GM18517 (cell line): ENCODE results near the gene KYNU.
A peak's percentile ranks its signal among the peaks of the same experiment; 100 is the strongest.

ENCODE experiments used
- ATAC-seq: cut with Tn5 transposase; IDR thresholded peaks from one replicate; pipeline ENCODE4 v1.9.1; 2021; ENCODE audit warnings: mild to moderate bottlenecking, moderate library complexity; ENCODE audit not compliant: unreplicated experiment

The KYNU gene

DNA sequence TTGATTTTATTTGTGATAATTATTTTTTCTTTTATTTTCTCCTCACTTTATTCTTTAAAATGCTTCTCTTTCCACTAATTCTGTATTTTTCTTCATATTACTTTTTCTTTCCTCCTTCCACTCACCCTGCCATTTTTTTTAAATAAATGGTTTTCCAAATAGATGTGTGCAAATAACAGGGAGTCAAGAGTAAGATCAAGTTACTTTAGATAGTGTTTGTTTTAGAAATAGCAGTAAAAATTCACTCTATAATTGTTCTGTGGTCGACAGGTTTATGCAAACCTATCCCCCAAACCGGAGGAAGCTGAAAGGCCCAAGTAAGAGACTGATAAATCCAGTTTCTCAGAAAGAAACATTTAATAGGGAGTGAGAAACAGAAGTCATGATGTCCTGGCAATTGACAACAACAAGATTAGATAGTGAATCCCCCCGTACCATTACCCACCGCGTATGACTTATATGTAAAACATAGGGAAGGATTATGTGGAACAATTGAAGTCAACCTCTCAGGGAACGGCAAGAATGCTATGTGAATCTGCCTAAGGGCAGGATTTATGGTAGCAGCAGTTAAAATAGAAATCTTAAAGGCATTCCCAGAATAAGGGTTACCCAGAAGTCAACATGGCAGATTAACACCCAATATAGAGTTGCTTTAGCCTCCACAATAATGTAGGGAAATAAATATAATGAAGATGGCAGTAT is 75.5 kb downstream of the KYNU start:
- no peak for ATAC-seq

DNA sequence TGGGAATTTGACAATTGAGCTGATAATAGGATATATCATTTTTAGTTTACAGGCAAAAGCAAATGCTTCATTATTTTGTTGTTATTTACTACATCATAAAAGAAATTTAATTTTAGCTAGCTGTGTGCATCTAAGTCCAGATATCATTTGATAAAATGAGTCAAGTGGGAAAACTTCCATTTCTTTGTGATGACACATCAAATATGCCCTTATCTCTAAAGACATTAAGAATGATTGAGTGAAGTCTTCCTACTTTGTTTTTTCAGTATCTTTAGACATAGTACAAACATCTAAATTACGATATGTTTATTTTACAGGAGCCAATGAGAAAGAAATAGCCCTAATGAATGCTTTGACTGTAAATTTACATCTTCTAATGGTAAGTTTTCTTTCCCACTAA is 77.0 kb downstream of the KYNU start:
- ATAC-seq = no peak

DNA sequence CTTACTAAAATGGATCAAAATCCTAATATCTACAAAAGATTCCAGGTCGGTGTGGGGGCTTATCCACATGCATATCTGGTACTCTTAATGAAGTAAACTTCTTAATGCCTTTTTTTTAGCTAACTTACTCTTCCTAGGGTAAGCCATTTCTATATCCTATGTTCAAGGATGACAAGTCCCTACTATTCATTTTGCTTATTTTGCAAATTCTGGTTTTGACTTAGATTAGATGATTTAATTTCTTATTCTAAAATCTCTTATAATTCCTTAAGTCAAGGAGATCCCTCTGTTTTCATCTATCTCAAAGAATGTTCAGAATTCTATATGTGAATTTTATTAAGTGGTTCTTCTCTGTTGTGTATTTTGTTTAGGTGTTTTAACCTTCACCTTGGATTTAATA is 79.7 kb downstream of the KYNU start:
- ATAC-seq = no peak

DNA sequence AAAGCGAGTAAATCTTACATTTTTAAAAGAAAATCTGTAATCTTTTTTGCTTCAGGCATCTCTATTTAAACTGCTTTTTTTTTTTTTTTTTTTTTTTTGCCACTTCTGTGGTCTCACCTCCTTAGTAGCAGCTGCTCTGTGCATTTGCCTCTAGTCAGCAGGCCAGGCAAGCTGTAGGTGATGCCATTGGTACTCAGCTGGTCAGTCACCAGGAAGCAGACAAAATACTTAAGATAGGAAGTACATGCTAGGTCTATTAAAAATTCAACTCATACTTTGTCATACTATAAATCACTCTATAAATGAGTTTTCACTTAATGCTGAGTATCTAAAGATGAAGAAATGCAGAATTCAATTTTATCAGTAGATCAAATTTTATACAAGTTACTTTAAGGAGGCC is 83.7 kb downstream of the KYNU start:
- no peak for ATAC-seq

DNA sequence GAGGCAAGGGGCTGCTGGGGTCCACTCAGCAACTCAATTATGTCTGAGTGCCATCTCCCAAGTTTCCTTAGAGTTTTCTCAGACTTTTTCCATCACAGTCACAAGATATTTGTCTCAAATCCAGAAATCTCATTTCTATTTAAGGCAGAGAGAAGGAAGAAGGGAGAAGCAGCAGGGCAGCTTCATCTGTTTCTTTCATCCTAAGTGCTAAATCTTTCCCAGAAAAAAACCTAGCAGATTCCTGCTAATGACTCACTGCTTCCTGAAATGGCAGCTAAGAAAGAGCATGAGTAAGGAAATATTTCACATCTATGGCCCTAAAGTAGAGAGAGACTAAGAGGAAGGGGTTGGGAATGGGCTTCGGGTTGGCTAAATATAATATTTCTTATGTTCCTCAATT is 88.0 kb downstream of the KYNU start:
- ATAC-seq = no peak

DNA sequence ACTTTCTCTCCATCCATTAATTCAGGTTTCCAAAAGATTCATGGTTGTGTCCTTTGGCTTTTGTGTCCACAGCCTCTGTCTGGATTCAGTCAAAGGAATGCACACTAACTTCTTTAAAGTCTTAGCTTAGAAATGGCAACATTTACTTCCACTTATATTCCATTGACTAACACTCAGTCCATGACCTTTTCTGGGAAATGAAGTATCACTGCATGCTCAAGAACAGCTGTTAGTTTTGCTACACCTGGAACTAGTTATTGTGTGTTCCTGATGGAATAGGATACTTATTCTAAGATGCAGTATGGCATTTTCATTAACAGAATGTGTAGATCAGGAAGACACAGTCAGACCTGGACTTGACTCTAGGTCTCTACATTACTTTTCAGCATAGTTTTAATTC is 88.8 kb downstream of the KYNU start:
- ATAC-seq = no peak

DNA sequence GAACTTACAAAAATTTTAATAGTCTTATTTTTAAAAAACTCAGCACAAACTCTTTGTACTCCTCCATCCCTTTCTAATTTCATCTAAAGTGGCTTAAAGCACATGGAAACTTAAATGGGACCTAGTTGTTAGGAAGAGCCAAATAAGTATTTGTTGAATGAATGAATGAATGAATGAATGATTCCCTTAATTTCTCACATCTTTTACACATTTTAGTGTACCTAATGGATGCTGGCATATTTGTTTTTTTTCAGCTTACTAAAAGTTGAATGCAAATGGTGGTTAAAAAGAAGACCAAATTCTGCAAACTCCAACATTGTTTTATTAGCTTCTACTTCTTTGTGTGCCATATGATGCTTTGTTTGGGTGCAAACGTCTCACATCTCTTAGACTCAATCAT is 89.6 kb downstream of the KYNU start:
- ATAC-seq = no peak

DNA sequence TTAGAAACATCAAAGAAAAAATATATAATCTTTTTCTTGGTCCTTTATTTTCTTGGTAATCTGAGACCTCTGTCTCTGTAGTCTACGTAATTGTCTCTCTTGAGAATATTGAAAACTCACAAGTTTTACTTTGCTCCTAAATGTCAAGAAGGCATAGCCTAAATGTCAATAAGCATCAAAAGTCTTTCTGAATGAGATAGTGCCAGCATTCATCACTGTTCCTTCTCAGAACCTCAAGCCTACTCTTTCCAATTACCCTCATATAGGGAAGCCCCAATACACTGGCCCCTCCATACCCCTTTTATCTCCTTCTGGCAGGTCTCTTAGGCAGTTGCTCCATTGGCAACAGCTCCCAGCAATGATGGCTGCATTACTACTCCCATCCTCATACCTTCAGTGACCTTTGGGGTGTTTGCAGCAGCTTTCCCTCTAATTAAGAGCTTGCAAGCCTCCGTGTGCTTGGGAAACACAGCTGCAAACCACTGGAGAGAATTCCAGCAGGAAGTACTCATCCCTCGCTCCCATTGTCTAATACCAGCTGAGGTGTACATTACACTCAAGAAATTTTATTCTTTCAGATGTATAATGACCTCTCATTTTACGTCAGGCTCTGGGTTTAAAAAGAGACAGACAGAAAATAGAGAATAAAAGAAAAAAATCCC is 95.8 kb downstream of the KYNU start:
- ATAC-seq = no peak

DNA sequence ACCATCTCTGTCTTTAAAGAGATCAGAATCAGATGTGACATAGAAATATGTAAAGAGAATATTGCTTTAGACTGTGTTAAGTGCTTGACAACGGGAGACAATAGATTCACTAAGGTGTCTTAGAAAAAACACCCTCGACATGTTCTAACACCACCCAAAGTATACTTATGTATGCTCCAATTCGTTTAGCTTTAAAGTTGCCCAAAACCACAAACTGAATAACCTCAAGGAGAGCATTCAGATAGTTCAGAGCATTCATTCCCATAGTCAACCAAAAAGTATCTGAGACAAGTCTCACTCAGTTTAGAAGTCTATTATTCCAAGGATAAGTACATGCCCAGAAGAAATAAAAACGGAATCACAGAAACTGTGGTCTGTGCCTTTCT is 96.4 kb downstream of the KYNU start:
- no peak for ATAC-seq

DNA sequence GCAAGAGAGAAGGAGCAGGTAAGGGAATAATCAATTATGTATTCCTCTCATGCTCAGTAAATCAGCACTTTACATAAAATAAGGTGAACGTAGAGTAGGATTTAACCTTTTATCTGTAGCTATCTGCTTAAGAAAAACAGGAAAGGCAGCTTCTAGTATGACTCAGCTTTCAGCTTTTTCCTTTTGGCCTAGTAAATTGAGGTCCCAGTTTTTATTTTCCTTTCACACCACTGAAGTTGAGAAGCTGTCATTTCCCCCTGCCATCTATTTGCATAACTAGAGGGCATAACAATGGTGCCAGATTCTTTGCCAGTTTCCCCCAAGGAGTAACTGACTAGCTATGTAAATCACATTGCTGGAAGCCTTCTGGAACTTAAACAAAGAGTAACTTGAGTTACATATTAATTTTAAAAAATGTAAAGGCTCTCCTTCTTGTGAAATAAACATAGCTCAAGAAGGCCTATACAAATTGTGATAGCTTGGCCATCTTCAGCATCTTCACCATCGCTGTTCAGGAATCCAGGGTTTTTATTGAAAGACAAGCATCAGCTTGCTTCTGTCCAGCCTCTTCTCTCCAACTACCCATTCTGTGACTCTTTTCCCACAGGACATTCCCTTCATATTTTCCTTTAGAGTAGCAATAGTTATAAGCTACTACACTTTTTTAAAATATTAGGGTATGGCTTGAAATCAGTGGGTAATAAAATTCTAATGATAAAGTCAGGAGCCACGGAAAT is 97.0 kb downstream of the KYNU start:
- ATAC-seq = no peak

DNA sequence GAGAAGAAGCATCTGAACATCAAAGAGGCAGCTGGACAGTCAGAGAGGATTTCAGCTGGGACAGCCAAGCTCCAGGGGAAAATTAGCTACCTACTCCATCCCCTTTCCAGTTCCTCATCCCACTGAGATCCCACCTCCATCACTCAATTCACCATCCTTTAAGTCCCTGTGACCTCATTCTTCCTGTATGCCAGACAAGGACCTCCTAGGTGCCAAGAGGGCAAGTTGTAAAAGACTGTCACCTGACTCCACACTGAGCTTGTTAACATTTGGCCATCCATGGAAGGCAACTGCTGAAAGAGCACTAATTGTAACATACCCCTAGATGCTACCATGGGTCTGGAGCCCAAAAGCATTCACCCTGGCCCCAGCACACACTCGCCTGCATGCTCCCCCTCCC is 97.8 kb downstream of the KYNU start:
- ATAC-seq = no peak

DNA sequence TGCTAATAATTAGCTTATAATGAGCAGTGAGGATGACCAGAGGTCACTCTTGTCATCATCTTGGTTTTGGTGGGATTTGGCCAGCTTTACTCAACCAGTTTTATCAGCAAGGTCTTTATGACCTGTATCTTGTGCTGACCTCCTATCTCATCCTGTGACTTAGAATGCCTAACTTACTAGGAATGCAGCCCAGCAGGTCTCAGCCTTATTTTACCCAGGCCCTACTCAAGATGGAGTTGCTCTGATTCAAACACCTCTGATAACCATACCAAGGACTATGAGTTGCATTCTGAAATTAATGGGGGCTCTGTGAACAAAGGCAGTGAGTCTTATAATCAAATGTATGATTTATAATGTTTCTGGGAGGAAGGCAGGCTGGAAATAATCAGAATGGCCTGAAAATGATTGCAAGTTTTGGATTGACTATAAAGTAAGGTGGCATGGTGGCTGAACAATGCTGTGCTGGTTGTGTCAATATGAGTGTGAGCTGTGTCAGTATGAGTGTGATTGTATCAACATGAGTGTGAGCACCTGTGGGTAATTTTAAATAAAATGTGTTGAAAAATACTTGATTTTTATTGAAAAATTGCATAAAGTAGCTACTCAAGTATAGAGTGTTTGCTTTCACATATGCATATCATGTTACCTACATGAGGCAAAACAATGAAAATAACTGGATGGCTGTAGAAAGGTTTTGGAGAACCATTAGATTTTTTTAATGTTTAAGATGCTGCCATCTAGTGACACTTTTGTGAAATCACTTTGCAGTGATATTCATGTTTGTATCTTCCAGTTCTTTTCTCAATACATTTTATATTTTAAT is 103.0 kb downstream of the KYNU start:
- peak; percentile 44 for ATAC-seq

DNA sequence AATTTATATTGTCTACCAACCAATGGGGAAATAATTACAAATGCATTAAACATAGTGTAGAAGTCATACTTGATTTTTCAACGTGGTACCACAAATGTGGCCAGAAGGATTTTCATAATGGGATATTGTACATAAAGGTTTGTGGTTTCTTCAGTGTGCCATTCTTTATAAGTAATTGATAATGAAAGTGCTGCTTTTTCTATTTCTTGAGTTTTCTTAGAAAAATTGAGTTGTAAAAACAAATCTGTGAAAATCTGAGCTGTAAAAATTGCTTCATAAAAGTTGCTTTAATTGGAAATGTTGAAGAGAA is 103.6 kb downstream of the KYNU start:
- ATAC-seq = peak; percentile 8

DNA sequence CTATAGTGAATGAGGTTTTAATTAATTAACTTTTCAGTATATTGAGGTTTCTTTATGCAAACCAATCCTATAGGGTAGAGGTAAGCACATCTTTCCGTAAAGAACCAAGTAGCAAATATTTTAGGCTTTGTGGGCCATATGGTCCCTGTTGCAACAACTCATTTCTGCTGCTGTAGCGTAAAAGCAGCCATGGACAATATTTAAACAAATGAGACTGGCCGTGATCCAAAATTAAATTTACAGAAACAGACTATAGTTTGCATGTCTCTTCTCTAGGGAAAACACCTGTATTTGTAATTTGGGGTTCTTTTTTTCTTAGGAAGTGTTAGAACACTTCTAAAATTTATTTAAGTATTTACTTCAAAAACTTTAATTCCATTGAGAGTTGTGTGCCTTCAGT is 104.3 kb downstream of the KYNU start:
- no peak for ATAC-seq

DNA sequence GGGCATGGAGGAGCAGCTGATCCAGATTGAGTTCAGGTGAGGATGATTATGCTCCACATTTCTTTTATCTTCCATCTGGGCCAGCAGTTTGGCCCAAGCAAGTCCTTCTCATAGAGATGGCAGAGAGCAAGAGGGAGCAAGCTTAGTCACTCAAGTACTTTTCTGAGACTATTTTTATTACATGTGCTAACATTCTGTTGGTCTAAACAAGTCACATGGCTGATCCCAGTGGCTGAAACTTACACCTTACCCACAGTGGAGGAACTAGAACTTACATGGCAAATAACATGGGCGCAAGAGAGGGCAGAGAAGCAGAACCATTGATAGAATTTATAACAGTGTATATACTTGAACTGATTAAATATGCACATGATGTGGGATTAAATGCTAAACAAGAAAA is 105.7 kb downstream of the KYNU start:
- peak; percentile 81 for ATAC-seq

DNA sequence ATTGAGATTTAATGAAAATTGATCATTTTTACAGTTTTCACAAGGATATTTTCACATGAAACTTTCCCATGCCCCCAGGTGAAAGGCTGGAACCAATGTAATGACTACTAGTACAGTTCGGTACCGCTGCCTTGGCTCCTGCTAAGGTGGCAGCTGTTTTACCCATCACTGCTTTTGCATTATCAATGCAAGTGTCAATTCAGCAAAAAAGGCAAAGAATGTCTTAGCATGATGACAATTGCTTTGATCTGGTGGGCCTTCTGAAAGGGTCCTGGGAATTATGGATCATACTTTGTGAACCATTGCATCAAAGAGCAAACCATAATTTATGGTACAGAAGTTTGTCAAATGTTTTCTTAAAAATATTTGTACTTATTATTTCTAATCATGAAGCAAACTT is 107.2 kb downstream of the KYNU start:
- ATAC-seq = no peak

DNA sequence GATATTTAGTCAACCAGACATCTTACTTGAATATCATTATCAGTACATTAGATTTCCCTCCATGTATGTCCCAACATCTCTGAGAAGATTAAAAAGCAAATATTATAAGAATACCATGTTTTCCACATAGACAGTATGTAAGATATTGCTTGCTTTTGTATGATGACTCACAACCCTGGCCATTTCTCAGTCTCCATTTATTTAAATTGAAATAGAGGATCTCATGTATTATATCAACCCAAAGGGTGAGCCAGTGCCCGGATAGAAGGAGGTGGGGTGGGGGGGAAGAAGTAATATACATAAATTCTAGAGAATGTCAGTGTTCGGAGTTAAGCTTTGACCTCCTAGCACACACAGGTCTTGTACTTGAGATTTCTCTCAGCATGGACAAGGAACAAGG is 109.6 kb downstream of the KYNU start:
- ATAC-seq = no peak

DNA sequence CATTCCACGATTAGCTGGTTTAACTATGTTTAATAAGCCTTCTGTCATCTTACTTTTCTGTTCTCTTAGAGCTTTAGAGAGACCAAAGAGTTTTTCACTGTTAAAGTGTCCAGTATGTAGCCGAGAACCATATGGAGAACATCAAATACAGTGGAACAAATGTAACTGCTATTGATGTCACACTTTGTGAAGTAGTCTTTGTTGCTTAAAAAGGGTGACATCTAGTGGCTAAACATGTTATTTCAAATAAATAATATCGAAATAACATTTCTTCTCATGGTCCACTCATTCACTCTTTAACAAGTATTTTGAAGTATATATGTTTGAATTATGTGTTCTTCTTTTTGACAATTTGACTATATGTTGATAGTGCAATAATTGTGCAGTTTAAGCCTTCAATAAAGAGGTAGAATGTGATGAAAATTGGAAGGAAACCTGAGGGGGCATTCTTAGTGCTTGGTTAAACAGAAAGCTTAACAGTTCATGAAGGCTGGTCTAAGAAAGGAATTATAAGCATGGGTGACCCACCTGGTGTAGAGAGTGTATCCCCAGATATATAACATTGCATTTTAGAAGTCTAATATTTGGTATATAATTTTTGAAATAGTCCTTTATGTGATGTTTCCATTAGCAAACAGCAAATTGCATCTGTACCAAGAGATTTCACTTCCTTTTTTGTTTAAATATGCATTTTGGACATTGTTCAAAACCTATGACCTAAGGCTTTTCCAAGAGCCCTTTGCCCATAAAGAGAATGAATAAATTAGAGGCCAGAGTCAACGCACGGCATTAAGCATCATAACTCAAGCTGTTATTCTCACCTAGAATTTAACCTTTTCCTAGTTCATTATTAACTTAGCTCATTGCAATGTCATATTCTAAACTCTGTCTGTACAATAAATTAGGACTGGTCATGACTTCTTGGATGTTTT is 112.1 kb downstream of the KYNU start:
- ATAC-seq = peak; percentile 70

DNA sequence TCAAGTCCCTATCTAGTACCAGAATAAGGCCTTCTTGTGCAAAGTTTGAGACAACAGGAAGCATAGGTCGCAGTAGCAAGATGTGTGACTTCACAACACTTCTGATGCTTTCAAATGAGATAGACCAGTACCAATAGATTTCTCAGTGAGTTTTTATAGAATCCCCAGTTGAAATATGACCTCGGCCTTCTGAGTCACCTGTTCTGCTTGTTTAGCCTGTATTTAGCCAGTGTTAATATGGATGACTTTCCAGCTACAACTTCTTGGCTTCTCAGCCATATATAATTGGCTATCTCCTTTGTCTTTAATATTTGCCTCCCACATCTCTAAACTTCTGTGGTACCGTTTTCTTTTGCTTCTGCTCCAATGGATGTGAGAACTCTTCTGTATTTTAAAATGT is 113.8 kb downstream of the KYNU start:
- ATAC-seq = no peak

DNA sequence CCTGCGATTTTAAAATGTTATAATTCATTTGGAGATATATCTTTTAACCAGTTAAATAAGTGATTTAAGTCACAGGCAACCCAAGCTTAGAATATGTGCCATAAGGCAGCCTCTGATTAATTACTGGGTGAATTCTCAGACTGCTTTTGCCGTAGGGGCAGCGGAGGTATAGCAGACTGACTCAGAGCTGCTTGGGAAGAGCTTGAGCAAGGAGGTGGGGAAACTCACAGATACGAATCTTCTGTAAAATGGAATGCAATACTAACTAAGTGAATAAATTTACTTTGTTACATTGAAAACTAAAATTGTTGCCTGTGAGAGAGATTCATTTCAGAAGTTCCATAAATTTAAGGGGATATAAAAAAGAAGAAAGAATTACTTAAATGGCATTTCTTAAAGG is 115.4 kb downstream of the KYNU start:
- no peak for ATAC-seq

DNA sequence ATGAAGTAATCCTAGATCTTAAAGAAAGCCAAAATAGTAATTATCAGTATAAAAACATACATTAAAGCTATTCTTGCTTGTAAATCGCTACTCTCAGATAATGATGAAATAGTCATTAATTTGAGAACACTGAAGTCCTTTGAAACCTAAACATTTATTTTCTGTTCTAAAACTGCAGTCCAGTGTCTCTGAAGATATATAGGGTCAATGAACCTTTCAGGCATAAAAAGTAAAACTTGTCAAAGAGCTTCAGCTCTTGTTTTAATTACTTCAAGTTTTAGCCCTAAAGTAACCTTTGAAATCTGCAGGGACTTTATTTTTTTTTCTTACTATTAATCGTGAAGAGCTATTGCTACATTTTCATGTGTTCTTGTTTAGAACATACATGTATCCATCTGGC is 116.3 kb downstream of the KYNU start:
- no peak for ATAC-seq
